ENCODE data around the gene SPPL2C.

- no peak for TF ChIP-seq CTCF (IDR thresholded peaks at IDR 0.05)
- TF ChIP-seq EZH2 (IDR thresholded peaks at IDR 0.05): no peak
- TF ChIP-seq EZH2phosphoT487 (IDR thresholded peaks at IDR 0.05): no peak
These were observed 2.7 kb upstream of the SPPL2C start for GRCh38 chr17:45841883-45842525.
